ELR (cell line): ENCODE results near the gene CBFA2T2.
"Not testable (repeated sequence)": the region's sequence is repeated elsewhere in the genome, so short reads cannot be mapped to it uniquely, and the experiment has no call there.

Source experiments
- DNase-seq: peaks from one replicate; pipeline ENCODE4 v3.0.0-alpha.2; 2015; ENCODE audit warnings: low read depth

The CBFA2T2 gene

GRCh38 chr20:33470866-33471265 is 19.0 kb upstream of the CBFA2T2 start:
- no peak for DNase-seq

DNA sequence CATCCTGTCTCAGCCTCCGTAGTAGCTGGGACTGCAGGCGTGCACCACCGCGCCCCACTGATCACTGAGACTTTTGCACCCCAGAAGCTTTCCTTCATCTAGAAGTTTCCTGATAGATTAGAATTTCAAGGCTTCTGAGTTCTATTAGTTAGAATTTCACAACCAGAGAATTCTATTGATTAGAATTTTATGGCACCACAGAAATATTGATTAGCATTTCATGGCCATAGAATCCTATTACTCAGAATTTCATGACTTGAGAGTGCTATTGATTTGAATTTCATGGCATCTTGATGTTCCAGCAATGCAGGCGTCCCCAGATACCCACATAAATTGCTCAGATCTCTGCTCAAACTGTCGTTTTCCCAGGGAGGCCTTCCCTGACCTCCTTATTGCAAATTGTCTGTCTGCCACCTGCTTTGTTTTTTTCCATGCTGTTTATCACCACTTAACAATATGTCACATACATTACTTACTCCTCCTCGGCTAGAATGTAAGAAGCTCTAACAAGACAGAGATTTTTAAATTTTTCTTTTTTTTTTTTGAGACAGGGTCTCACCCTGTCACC is 16.9 kb upstream of the CBFA2T2 start:
- DNase-seq = no peak

GRCh38 chr20:33474097-33474873 is 15.6 kb upstream of the CBFA2T2 start:
- DNase-seq = no peak

GRCh38 chr20:33474963-33475362 is 14.9 kb upstream of the CBFA2T2 start:
- no peak for DNase-seq

DNA sequence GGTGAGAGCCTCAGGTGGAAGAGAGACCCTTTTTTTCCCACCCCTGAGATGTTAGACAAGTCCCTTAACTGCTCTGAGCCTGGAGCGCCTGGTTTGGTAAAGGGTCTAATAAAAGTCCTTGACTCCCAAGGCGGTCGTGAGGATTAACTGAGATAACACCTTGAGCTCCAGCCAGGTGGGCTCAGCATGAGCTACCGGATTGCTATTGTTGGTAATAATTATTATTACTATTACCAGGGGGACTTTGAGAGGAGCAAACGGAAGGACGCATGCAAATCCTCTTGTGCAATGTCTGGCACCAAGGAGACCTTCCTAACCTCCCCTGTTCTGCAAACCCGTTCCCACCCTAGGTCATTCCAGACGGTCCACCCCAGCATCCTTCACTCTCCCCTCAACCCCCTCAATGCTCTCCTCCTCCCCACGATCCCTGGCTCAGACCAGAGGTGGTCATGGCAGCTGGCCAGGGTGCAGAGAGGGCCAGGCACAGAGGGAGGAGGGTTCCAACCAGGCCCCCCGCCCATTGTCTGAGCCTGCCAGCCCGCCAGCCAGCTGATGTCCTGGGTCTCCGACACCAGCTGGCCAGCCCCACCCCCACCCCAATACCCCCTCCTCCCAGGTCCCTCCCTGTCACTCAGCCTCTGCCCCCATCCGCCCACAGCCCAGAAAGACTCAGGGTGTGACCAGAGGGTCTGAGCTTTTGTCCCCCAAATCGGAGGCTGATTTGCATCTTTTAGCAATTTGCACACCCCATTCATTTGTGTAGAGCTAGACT is 14.3 kb upstream of the CBFA2T2 start:
- no peak for DNase-seq

- DNase-seq = no peak
Measured at GRCh38 chr20:33477386-33478234, 12.3 kb upstream of the CBFA2T2 start.

DNA sequence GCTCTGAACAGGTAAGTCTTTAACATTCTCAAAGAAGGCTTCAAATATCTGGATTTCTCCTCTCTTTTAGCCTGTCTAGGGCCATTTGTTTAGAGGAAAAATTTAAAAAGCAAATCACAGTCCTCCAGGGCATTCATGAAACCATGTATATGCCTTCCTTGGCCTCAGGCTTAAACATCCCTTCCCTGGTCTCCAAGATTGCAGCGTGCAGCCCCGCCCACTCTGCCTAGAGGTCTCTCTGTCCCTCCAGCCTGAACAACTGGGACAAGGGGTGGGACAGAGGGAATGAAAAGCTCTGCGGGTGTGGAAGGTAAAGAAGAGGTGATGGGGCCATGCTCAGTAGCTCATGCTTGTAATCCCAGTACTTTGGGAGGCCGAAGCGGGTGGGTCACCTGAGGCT is 9.8 kb upstream of the CBFA2T2 start:
- no peak for DNase-seq

- DNase-seq = no peak
Measured at GRCh38 chr20:33481431-33481941, 8.4 kb upstream of the CBFA2T2 start.

DNA sequence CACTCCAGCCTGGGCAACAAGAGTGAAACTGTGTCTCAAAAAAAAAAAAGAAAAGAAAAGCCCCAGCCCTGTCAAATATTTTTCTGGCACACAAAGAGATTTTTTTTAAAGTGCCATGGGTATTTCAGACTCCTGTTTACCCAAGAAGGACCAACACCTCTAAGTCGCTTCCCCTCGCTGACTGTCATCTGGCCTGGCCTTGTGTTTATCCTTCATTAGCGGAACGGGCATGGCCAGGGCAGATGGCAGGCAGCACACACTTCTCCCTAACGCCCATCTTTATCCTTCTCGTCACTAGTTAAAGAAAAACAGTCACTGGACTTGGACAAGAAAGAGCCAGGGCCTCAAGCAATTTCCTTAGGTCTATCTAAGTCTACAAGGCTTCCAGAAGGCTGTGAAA is 7.3 kb upstream of the CBFA2T2 start:
- no peak for DNase-seq

DNA sequence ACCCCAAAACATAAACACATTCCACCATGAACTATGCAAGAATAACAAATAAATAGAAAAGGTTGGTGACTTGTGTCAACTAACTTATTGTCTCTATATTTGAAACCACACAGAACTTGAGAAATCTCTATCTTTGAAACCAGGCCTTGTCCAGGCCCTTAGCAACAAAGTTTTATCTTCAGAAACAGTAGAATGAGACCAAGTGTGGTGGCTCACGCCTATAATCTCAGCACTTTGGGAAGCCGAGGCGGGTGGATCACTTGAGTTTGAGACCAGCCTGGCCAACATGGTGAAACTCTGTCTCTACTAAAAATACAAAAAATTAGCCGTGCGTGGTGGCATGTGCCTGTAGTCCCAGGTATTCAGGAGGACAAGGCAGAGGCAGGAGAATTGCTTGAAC is 6.7 kb upstream of the CBFA2T2 start:
- not testable (repeated sequence) for DNase-seq

DNA sequence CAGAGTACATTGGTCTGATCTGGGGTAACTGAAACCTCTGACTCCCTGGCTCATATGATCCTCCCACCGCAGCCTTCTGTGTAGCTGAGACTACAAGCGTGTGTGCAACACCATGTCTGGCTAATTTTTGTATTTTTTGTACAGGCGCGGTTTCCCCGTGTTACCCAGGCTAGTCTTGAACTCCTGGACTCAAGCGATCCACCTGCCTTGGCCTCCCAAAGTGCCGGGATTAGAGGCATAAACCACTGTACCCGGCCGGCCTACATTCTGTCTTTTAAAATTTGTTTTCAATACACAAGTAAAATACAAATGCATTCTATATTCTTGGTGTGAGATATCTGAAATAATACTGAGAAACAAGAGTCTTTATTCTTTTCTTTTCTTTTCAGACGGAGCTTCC is 1.7 kb upstream of the CBFA2T2 start:
- no peak for DNase-seq

GRCh38 chr20:33488661-33489494 is 1.0 kb upstream of the CBFA2T2 start:
- not testable (repeated sequence) for DNase-seq

DNA sequence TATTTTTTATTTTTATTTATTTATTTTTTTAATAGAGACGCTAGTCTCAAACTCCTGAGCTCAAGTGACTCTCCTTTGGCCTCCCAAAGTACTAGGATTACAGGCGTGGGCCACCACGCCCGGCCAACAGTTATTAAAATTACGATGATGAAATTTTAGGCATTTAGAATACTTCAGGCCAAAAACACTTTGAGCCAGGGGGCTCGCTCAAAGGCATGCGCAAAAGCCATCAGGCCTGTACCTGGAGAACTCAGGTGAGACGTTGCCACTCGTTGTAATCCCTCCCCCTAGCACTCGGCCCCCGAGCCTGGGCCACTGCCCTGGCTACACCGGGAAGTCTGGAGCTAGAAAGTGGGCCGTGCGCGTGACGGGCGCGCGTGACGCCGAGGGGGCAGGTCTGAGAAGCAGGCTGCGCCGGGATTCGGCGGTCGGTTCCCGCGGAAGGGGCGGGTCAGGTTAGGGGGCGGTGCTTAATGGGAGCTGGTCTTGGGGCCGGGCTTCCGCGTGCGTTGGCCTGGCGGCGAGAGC is 337 bp upstream of the CBFA2T2 start:
- peak; percentile 99 for DNase-seq

DNA sequence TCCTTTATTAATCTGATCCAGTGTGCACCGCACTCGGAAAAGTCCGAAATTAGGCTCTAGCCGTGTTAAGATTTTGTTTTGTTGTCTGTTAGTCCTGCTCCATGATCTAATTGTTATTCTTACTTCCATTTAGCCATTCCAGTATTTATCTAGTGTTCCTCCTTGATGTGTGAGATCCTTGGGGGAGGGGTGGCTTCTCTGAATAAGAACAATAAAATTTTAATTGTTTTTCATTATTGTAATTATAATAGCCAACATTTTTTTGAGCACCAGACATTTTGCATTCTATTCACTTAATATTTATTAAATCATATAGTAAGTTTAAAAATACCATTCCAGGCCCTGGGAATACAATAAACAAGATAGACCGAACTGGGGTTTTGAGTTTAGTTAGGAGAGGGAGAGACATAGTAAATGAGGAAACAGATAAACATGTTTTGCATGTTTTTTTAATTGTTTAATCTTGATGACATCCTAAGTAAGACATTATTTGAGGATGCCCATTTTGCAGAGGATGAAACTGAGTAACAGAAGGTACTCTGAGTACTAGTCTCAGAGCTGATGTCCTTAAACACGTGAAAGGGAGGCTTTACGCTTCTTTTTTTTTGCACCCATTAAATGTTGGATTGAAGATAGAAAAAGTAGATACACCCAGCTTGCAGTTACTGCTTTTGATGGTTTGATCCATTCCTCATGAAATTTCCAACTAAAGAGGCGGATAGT is 1.2 kb downstream of the CBFA2T2 start:
- DNase-seq = peak; percentile 25

DNA sequence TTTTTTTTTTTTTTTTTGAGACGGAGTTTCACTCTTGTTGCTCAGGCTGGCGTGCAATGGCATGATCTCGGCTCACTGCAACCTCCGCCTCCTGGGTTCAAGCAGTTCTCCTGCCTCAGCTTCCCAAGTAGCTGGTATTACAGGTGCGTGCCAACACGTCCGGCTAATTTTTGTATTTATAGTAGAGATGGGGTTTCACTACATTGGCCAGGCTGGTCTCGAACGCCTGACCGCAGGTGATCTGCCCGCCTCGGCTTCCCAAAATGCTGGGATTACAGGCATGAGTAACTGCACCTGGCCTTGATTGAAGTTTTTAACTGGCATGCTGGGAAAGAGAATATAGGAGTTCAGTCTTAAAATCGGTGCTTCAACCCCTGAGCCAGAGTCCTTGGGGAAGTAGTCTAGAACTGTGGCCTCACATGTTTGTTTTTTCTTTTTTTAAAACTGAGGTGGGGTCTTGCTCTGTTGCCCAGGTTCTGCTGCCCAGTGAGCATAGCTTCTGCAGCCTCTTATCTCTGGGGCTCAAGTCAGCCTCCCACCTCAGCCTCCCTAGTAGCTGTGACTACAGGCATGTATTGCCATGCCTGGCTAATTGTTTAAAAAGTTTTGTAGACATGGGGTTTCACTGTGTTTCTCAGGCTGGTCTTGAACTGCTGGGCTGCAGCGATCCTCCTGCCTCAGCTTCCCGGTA is 3.3 kb downstream of the CBFA2T2 start:
- DNase-seq = no peak

- not testable (repeated sequence) for DNase-seq
Measured at GRCh38 chr20:33496776-33497175, 6.9 kb downstream of the CBFA2T2 start.

- no peak for DNase-seq
Measured at GRCh38 chr20:33499355-33499754, 9.5 kb downstream of the CBFA2T2 start.

DNA sequence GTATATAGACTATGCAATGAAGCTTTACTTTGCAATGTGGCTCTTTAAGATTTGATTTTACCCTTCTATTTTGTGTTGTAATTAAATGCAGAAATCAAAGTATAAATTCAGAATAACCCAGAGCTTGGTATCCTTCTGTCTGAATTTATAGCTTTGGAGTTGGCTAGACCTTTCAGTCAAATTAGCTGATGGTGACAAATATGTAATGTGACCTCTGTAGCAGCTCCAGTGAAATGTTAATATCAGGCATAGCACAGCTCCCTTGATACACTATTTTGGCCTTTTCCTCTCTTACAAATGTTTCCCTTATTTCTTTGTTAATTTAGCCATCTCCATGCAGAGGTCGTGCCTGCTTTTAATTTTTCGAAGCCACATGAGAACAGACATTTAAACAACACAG is 11.1 kb downstream of the CBFA2T2 start:
- no peak for DNase-seq

GRCh38 chr20:33503564-33503963 is 13.7 kb downstream of the CBFA2T2 start:
- no peak for DNase-seq

DNA sequence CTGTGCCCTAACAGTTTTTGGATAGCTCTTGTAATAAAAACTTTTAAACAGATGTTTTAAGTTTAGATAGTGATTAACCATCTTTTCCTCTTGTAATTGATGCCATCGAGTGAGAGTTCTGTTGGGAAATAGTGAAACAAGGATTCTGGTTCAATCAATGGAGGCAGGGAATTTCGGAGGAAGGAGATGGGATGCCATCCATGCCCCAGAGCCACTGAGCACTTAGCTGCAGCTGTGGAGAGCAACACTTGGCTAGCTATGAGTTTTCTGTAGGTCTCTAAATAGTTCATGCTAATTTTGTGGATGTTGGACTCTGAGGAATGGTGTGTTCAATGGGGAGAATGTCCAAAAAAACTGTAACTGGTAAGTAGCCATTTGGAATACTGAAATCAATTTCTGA is 16.7 kb downstream of the CBFA2T2 start:
- DNase-seq = no peak
